K562 (cell line): ENCODE measurements around the gene LRMDA. TPM values are rescaled to one million over a fixed set of nuclear protein-coding genes. Genes with fewer than 3 reads are reported as not detected.

ENCODE experiments used
- ATAC-seq: fragments of 200-7000 bp; cut with Tn5 transposase; 3 replicates; pipeline ENCODE4 v1.9.1; 2020; ENCODE audit warnings: moderate library complexity
- BruUV-seq: library from RNA; stranded (reverse); fragments of 400-500 nt; replicated peaks from 2 replicates; lab custom pipeline; 2021; lab: Mats Ljungman, UMichigan
- CTCF ChIA-PET: fragments of 300-600 bp; formaldehyde crosslinking; extraction: SDS; loops from one replicate; lab custom pipeline; 2021; ENCODE audit warnings: low intra/inter-chr PET ratio; lab: Yijun Ruan, JAX
- POLR2A ChIA-PET: fragments of 300-600, 350-650 bp; sonication (Branson Sonifier 250); formaldehyde crosslinking; extraction: SDS; loops from one replicate; lab custom pipeline; 2021; ENCODE audit warnings: antibody characterized with exemption, inconsistent platforms; lab: Yijun Ruan, JAX
- DNase-seq, 4 experiments: peaks; one replicate each; pipeline versions ENCODE4 v3.0.0 to v3.0.0-alpha.2; 2011 to 2018; ENCODE audit warnings: low spot score in 3 of 4, mixed read lengths in 3 of 4; ENCODE audit errors: extremely low read depth in 1 of 4
- FAIRE-seq: peaks from 2 replicates; lab custom pipeline; 2011; peaks lifted over from hg19 to GRCh38; lab: Jason Lieb, UNC
- H2AFZ ChIP-seq: 2 replicates; pipeline ENCODE4 v1.6.0; 2011; ENCODE audit warnings: low read depth, low read length, control low read depth, inconsistent platforms
- H3K27ac ChIP-seq: fragments of 200-600 bp; 3 replicates; pipeline ENCODE4 v1.8.0; 2011; ENCODE audit warnings: low read depth, mild to moderate bottlenecking, control low read depth, inconsistent platforms, low read length, moderate library complexity, mixed read lengths; ENCODE audit errors: extremely low read depth
- H3K27me3 ChIP-seq, 2 experiments: fragments of 300-600 bp in 1 of 2; 2 replicates in 1 of 2; 3 replicates in 1 of 2; pipeline versions ENCODE4 v1.6.0 to v1.8.0; 2011; ENCODE audit warnings: inconsistent platforms in 2 of 2, low read length in 2 of 2, mild to moderate bottlenecking in 1 of 2, mixed read lengths in 1 of 2, moderate library complexity in 1 of 2; ENCODE audit not compliant: control insufficient read depth in 2 of 2, insufficient read depth in 2 of 2
- H3K36me3 ChIP-seq: fragments of 300-600 bp; 3 replicates; pipeline ENCODE4 v1.8.0; 2011; ENCODE audit warnings: mild to moderate bottlenecking, low read length, inconsistent platforms; ENCODE audit not compliant: control insufficient read depth, insufficient read depth
- H3K4me1 ChIP-seq, 2 experiments: fragments of 200-600 bp in 1 of 2; replicated peaks in 1 of 2; 2 replicates in 1 of 2; 3 replicates in 1 of 2; pipeline versions ENCODE4 v1.5.1 to v1.8.0; 2011; ENCODE audit warnings: inconsistent platforms in 2 of 2, low read length in 2 of 2, mild to moderate bottlenecking in 1 of 2, mixed read lengths in 1 of 2, moderate library complexity in 1 of 2; ENCODE audit not compliant: control insufficient read depth in 2 of 2, insufficient read depth in 2 of 2
- H3K4me2 ChIP-seq: 2 replicates; pipeline ENCODE4 v1.6.1; 2011; ENCODE audit warnings: low read length, control low read depth, inconsistent platforms, mixed read lengths; ENCODE audit not compliant: insufficient read depth
- H3K4me3 ChIP-seq: fragments of 200-600 bp; sonication (generic), shearing (Covaris generic); 2 replicates; pipeline ENCODE4 v1.5.1; 2016; ENCODE audit warnings: control low read depth, inconsistent platforms
- H3K79me2 ChIP-seq: fragments of 200-600 bp; 3 replicates; pipeline ENCODE4 v1.8.0; 2011; ENCODE audit warnings: low read length, inconsistent platforms; ENCODE audit not compliant: control insufficient read depth, insufficient read depth
- H3K9ac ChIP-seq, 2 experiments: 2 replicates each; pipeline versions ENCODE4 v1.6.0 to v1.6.1; 2011; ENCODE audit warnings: low read depth in 2 of 2, low read length in 2 of 2, control low read depth in 1 of 2, inconsistent platforms in 1 of 2, mild to moderate bottlenecking in 1 of 2, mixed read lengths in 1 of 2; ENCODE audit not compliant: insufficient read depth in 1 of 2
- H3K9me1 ChIP-seq: one replicate; pipeline ENCODE4 v1.6.0; 2011; ENCODE audit warnings: inconsistent platforms, mild to moderate bottlenecking, low read length, moderate library complexity; ENCODE audit not compliant: control insufficient read depth, insufficient read depth
- H3K9me3 ChIP-seq: replicated peaks from 2 replicates; pipeline ENCODE4 v1.5.1; 2011; ENCODE audit warnings: low read depth, low read length, inconsistent platforms; ENCODE audit not compliant: control insufficient read depth, insufficient read depth
- H4K20me1 ChIP-seq: replicated peaks from 2 replicates; pipeline ENCODE4 v1.6.1; 2011; ENCODE audit warnings: low read length, inconsistent platforms, mixed read lengths; ENCODE audit not compliant: control insufficient read depth, insufficient read depth
- ARID1B ChIP-seq: fragments of 450-650 bp; IDR thresholded peaks from 2 replicates; pipeline ENCODE4 v1.6.1; 2016; ENCODE audit warnings: antibody characterized with exemption, mild to moderate bottlenecking, inconsistent platforms
- ETV5 ChIP-seq: sonication (generic); formaldehyde crosslinking; IDR thresholded peaks from 2 replicates; pipeline ENCODE4 v1.4.0; 2020; ENCODE audit warnings: low read depth, mild to moderate bottlenecking, missing genetic modification reagents
- MIER1 ChIP-seq: fragments of 450-650 bp; IDR thresholded peaks from 2 replicates; pipeline ENCODE4 v1.6.1; 2016; ENCODE audit warnings: antibody characterized with exemption, mild to moderate bottlenecking, low read depth
- NFRKB ChIP-seq: fragments of 450-650 bp; IDR thresholded peaks from 2 replicates; pipeline ENCODE4 v1.6.1; 2016; ENCODE audit warnings: low read depth
- PCBP2 ChIP-seq: fragments of 200-400 bp; formaldehyde crosslinking; IDR thresholded peaks from 2 replicates; pipeline ENCODE4 v1.6.1; 2018; ENCODE audit warnings: low read length, low read depth, mild to moderate bottlenecking, moderate library complexity; ENCODE audit not compliant: poor library complexity, severe bottlenecking
- RBFOX2 ChIP-seq: fragments of 200-400 bp; formaldehyde crosslinking; IDR thresholded peaks from 2 replicates; pipeline ENCODE4 v1.6.1; 2017; ENCODE audit warnings: low read depth, mild to moderate bottlenecking, low read length, moderate library complexity
- SRSF7 ChIP-seq: fragments of 200-400 bp; formaldehyde crosslinking; optimal IDR thresholded peaks from 2 replicates; pipeline ENCODE3; 2017; ENCODE audit warnings: mild to moderate bottlenecking, low read depth, low read length
- TCF3 ChIP-seq: sonication (generic); formaldehyde crosslinking; IDR thresholded peaks from 2 replicates; pipeline ENCODE4 v1.4.0; 2020; ENCODE audit warnings: mild to moderate bottlenecking, missing genetic modification reagents
- TRIM24 ChIP-seq, 2 experiments: fragments of 450-650 bp; IDR thresholded peaks; 2 replicates each; pipeline ENCODE4 v1.6.1; 2016
- WGBS: fragments of 100-300 bp; shearing (Covaris generic); methylation state at CpG from one replicate; pipeline ENCODE4 v1.1.6; 2016; ENCODE audit warnings: low coverage, mixed read lengths; ENCODE audit not compliant: insufficient coverage; ENCODE audit errors: missing lambda C conversion rate; 5-methylcytosine and 5-hydroxymethylcytosine counted together
- in situ Hi-C: fragments of 300-500 bp; cut with MboI; formaldehyde crosslinking; loops from 4 replicates; pipeline ENCODE4 v1.15.0; 2018; ENCODE audit warnings: inconsistent platforms, mixed read lengths
- intact Hi-C: fragments of 100-400 bp; cut with micrococcal nuclease; formaldehyde crosslinking; loops from 2 replicates; pipeline ENCODE4 v1.14.2; 2022
- polyA plus RNA-seq, 8 experiments: library from polyadenylated mRNA; depleted of rRNA in 4 of 8; stranded (reverse) in 5 of 8; unstranded in 3 of 8; fragments of >200 nt; fragmentation: Nextera tagmentation in 2 of 8; fragmentation: Illumina TruSeq in 1 of 8; extraction: Ambion mirVana in 2 of 8; extraction: Trizol in 1 of 8; gene quantifications; 2 replicates each; pipeline versions ENCODE4 v1.2.1 to v1.2.3, GENCODE V29; 2011 to 2014; ENCODE audit warnings: inconsistent platforms in 1 of 8, missing spikeins in 1 of 8
- total RNA-seq, 7 experiments: library from RNA; depleted of rRNA in 6 of 7; stranded (reverse); fragments of >200 nt in 6 of 7; fragmentation: Illumina TruSeq in 2 of 7; extraction: Trizol in 2 of 7; gene quantifications; 2 replicates each; pipeline versions ENCODE4 v1.2.1 to v1.2.3, GENCODE V29; 2011 to 2021; ENCODE audit warnings: low replicate concordance in 1 of 7
- TF ChIP-seq, protein P1 (sequence below): sonication (generic); formaldehyde crosslinking; IDR thresholded peaks from 2 replicates; pipeline ENCODE4 v1.8.0; 2022; ENCODE audit warnings: mild to moderate bottlenecking, missing genetic modification reagents
- TF ChIP-seq, protein P2 (sequence below): sonication (generic); formaldehyde crosslinking; IDR thresholded peaks from 2 replicates; pipeline ENCODE4 v1.8.0; 2022; ENCODE audit warnings: mild to moderate bottlenecking, missing genetic modification reagents

Gene LRMDA
- total and polyA plus RNA-seq, 9 of the 15 experiments (the other 6 are each of a cell fraction or from before 2014, with no cell fraction given), result 0.25 TPM; not detected in 8

DNA sequence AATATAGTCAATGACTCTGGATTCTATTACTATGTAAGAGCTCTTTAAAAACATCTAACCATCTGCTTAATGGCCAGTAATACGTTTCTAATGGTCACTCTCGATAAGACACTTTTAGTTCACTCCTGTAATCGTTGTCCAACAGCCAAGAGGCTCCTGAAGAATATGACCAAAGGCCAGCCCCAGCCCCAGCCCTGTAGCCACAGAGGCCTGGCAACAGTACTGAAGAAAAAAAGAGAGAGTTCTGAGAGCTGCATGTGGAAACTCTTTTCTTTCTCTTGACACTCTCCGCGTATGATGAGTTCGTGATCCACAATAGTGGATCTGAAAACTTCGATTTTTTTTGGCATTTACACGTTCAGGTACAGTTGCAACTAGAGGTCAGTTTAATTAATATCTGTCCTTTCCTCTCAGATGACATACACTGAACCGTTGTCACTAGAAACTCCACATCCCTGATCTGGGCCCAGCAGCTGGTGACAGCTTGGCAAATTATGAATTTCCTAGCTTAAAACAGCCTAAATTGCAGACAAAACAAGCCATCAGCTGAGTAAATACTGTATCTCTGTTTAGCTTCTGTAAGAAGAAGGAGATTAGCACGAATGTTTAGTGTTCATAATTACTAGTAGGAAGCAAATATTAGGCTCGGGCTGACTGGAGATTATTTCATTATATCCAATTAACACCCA is 456.7 kb downstream of the LRMDA start:
- TF ChIP-seq TCF3 (CRISPR knock-in tag) (no peak), ARID1B (no peak), SRSF7 (no peak), PCBP2 (no peak), ETV5 (no peak), RBFOX2 (no peak), NFRKB (no peak), MIER1 (no peak), TRIM24 (IDR thresholded peaks at IDR 0.05) (no peak)
- TF ChIP-seq, protein P1, sequence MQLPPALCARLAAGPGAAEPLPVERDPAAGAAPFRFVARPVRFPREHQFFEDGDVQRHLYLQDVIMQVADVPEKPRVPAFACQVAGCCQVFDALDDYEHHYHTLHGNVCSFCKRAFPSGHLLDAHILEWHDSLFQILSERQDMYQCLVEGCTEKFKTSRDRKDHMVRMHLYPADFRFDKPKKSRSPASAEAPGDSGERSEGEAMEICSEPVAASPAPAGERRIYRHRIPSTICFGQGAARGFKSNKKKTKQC (CRISPR knock-in tag), result no peak
- TF ChIP-seq, protein P2, sequence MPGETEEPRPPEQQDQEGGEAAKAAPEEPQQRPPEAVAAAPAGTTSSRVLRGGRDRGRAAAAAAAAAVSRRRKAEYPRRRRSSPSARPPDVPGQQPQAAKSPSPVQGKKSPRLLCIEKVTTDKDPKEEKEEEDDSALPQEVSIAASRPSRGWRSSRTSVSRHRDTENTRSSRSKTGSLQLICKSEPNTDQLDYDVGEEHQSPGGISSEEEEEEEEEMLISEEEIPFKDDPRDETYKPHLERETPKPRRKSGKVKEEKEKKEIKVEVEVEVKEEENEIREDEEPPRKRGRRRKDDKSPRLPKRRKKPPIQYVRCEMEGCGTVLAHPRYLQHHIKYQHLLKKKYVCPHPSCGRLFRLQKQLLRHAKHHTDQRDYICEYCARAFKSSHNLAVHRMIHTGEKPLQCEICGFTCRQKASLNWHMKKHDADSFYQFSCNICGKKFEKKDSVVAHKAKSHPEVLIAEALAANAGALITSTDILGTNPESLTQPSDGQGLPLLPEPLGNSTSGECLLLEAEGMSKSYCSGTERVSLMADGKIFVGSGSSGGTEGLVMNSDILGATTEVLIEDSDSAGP (CRISPR knock-in tag), result no peak
- ATAC-seq, result no peak
- no peak overlapping the region for H3K4me3 ChIP-seq
- no peak for DNase-seq
- no peak for FAIRE-seq
- BruUV-seq, result no TSS peak
- H3K36me3 ChIP-seq, result no peaks in the 10 kb centered on the region
- H3K9me1 ChIP-seq, result no peaks in the 10 kb centered on the region
- H3K4me2 ChIP-seq, result no peak overlapping the region
- no peaks in the 10 kb centered on the region; a peak in 1 of 5 replicates for H3K27me3 ChIP-seq
- ChIA-PET POLR2A (interaction anchor here (1.1 kb wide), 1 partner anchor 176 kb away, joined by 3 read pairs; no protein-coding TSS in a partner anchor), CTCF (no interaction called here)
- H3K79me2 ChIP-seq, result no peaks in the 10 kb centered on the region
- H3K4me1 ChIP-seq, result no peaks in the 10 kb centered on the region
- H2AFZ ChIP-seq, result no peak overlapping the region
- no peaks in the 10 kb centered on the region for H4K20me1 ChIP-seq
- intact Hi-C loops, result no loop called here
- in situ Hi-C loops, result no loop called here
- H3K9ac ChIP-seq, result no peak overlapping the region
- WGBS, result 1% methylated on average over 11 of the region's 11 CpGs
- H3K9me3 ChIP-seq, result no peaks in the 10 kb centered on the region
- H3K27ac ChIP-seq, result no peak overlapping the region
